ENCODE data around the gene PLD3. TPM values are rescaled to one million over a fixed set of nuclear protein-coding genes. Genes with fewer than 3 reads are reported as not detected.

Gene PLD3
- total and polyA plus RNA-seq, 12 donors = 116 to 238 (median 169) TPM

DNA sequence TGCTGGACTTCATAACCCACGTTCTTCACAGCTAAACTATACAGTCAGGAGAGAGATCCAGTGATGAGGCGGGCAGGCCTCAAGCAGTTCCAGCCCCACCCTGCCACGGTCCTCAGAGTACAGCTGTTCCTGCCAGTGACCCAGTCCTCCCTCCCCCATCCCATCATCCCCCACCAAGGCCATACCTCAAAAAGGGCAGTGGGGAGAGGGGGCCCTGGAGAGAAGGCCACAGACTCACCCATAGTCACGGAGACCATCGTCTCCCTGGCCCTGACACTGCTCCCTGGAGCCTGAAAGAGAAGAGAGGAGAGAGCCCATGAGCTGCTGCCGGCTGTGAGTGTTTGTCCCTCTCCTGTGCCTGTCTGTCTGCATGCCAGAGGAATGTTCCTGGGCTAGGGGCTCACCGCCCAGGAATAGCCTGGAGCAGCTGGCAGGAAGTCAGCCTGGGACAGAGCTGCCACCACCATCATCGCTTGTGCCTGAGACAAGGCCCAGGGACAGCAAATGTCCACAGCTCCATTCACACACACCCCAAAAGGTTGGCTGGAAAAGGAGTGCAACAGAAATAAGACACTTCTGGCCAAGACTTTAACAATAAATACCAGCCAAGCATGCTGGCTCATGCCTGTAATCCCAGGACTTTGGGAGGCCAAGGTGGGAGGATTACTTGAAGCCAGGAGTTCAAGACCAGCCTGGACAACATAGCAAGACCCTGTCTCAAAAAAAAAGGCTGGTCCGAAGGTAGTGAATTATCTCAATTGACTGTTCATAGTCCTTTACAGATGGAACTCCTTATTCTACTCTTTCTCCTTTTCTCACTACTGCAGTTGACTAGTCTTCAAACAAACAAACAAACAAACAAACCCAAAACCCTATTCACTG, 6.7 kb upstream of the PLD3 start:
- peak; percentile 86 to 99 (median 96) for ATAC-seq
- Histone ChIP-seq H3K27me3 (no peaks in the 10 kb centered on the region), H3K4me3 (peak overlapping the region in 6 of 10 donors; percentile 1 to 33 (median 22)), H3K36me3 (peaks cover 0 to 43% (median 0%) of the 10 kb centered on the region in 9 donors), H3K27ac (peak overlapping the region; percentile 63 to 90 (median 84)), H3K9me3 (no peaks in the 10 kb centered on the region), H3K4me1 (peaks cover 0 to 46% (median 20%) of the 10 kb centered on the region in 9 donors)
- intact Hi-C loops (cut with DNase I) = loop anchor here in 3 of 10 donors (10.0 kb wide), 2 partner anchors 83 to 103 kb away; partner anchors contain the start of genes SERTAD3 (in 2 of the 3) and SERTAD1 (in 1 of the 3)
- DNase-seq = peak; percentile 75 to 80
- TF ChIP-seq, protein P1, sequence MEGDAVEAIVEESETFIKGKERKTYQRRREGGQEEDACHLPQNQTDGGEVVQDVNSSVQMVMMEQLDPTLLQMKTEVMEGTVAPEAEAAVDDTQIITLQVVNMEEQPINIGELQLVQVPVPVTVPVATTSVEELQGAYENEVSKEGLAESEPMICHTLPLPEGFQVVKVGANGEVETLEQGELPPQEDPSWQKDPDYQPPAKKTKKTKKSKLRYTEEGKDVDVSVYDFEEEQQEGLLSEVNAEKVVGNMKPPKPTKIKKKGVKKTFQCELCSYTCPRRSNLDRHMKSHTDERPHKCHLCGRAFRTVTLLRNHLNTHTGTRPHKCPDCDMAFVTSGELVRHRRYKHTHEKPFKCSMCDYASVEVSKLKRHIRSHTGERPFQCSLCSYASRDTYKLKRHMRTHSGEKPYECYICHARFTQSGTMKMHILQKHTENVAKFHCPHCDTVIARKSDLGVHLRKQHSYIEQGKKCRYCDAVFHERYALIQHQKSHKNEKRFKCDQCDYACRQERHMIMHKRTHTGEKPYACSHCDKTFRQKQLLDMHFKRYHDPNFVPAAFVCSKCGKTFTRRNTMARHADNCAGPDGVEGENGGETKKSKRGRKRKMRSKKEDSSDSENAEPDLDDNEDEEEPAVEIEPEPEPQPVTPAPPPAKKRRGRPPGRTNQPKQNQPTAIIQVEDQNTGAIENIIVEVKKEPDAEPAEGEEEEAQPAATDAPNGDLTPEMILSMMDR (IDR thresholded peaks at IDR 0.05) = no peak
- WGBS, 2 donors = 41 to 47% methylated on average over 9 of the region's 9 CpGs

DNA sequence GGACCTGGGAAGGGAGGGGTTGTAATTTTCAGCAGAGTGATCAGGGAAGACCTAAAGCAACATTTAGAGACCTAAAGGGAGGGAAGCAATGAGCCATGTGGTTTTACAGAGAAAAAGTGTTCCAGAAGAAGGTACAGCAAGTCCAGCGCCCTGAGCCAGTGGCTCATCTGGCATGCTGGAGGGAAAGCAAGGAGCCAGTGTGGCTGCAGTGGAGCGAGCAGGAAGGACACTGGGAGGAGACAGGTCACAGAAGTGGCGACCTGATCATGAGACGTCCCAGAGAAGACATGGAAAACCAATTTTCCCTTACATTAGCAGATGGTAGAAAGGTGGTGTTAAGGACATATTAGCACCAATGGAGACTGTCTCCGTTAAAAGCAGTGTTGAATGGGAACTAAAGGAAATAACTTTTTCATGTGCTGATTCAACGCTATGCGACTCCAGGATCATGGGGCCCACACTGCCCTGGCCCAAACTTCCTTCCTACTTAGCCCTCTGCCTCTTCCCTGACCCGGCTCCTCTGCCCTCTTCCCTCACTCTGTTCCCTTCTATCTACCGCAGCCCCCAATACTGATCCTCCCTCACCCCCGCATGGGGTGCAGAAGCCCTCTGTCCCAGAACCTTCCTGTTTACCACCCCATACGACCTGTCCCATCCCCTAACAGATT, 5.7 kb upstream of the PLD3 start:
- H3K27me3 ChIP-seq = no peaks in the 10 kb centered on the region
- no peaks in the 10 kb centered on the region for H3K9me3 ChIP-seq
- H3K4me1 ChIP-seq = peaks cover 0 to 56% (median 29%) of the 10 kb centered on the region in 9 donors
- H3K4me3 ChIP-seq = no peak overlapping the region
- TF ChIP-seq, protein P1 (IDR thresholded peaks at IDR 0.05) = no peak
- 76 to 80% methylated on average over 11 of the region's 11 CpGs for WGBS, 2 donors
- DNase-seq (no peak), ATAC-seq (no peak)
- peak overlapping the region; percentile 12 to 90 (median 84) for H3K27ac ChIP-seq
- peaks cover 0 to 40% (median 0%) of the 10 kb centered on the region in 9 donors for H3K36me3 ChIP-seq
- intact Hi-C loops (cut with DNase I) = loop anchor here in 3 of 10 donors (10.0 kb wide), 2 partner anchors 82 to 102 kb away; partner anchors contain the start of genes SERTAD3 (in 2 of the 3) and SERTAD1 (in 1 of the 3)

DNA sequence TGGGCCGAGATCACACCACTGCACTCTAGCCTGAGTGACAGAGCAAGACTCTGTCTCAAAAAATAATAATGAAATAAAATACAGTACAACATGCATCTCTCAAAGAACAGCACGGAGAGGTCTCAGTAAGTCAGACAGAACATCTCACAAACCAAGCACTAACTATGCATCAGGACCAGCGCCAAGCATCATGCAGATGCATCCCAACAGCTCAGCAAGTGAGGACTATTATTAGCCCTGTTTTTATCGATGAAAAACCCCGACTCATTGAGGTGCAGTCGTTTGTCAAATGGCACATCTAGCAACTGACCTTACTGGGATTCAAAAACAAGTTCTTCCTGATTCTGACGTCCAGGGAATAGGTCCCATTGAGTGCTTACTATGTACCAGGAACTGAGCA, 4.1 kb upstream of the PLD3 start:
- TF ChIP-seq, protein P1 (IDR thresholded peaks at IDR 0.05) = no peak
- no peak for DNase-seq
- WGBS, 2 donors = 50 to 60% methylated on average over 7 of the region's 7 CpGs
- Histone ChIP-seq H3K4me3 (no peak overlapping the region), H3K27me3 (no peaks in the 10 kb centered on the region), H3K4me1 (peaks cover 3 to 61% (median 36%) of the 10 kb centered on the region in 9 donors), H3K9me3 (no peaks in the 10 kb centered on the region), H3K27ac (peak overlapping the region in 8 of 10 donors; percentile 9 to 84 (median 54)), H3K36me3 (peaks cover 0 to 29% (median 0%) of the 10 kb centered on the region in 9 donors)
- ATAC-seq = peak in 1 of 8 donors; percentile 0
- intact Hi-C loops (cut with DNase I) = loop anchor here in 3 of 10 donors (10.0 kb wide), 2 partner anchors 80 to 100 kb away; partner anchors contain the start of genes SERTAD3 (in 2 of the 3) and SERTAD1 (in 1 of the 3)
